Stimulated activated CD8-positive, alpha-beta memory T cell treated with anti-CD3 and anti-CD28 coated beads, Interleukin-4, amount 100 ng/mL, for 1 hour (primary cell): Measurements from ENCODE around the gene TMEM141.
A peak's percentile ranks its signal among the peaks of the same experiment; 100 is the strongest.

Experiments
- DNase-seq, 2 donors: peaks; one replicate each; pipeline ENCODE4 v3.0.0-alpha.2; 2020; ENCODE audit warnings: low read depth in 2 of 2, low spot score in 1 of 2

TMEM141 gene

DNA sequence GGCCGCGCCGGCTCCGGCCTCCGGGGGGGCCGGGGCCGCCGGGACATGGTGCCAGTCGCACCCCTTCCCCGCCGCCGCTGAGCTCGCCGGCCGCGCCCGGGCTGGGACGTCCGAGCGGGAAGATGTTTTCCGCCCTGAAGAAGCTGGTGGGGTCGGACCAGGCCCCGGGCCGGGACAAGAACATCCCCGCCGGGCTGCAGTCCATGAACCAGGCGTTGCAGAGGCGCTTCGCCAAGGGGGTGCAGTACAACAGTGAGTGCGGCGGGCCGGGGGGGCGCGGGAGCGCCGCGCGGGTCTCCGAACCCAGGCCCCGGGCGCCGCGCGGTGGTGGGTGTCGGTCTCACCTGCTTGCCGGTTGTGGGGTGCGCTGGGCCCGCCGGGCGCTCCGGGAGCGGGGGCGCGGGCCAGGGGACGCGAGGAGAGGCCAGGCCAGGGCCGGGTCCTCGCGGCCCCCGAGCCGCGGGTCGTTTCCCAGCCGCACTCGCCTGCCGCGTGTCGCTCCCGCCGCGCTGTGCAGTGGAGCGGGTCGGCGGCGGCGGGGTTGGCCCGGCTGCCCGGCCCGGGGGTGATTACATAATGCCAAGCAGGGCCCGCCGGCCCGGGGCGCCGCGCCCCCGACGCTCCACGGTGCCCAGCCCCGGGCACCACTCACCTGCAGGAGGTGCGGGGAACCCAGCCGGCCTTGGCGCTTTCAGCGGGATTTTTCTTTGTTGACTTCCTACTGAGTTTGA, 17.1 kb downstream of the TMEM141 start:
- peak in 1 of 2 donors; percentile 17 for DNase-seq

DNA sequence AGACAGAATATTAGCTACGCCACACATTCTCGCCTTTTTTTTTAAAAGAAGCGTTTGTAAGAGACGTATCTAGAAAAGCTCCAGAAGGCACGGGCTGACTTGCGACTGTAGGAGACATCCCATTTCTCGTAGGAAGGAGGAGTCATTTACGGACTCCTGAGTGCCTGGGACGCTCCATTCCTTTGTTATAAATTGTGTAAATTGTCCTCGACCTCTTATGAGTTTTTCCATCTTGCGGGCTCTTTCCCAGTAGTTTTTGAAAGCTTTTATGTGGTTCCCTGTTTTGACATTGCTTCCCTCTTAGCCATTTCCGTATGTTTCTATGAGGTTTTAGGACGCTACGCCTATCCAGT, 17.6 kb downstream of the TMEM141 start:
- no peak for DNase-seq

DNA sequence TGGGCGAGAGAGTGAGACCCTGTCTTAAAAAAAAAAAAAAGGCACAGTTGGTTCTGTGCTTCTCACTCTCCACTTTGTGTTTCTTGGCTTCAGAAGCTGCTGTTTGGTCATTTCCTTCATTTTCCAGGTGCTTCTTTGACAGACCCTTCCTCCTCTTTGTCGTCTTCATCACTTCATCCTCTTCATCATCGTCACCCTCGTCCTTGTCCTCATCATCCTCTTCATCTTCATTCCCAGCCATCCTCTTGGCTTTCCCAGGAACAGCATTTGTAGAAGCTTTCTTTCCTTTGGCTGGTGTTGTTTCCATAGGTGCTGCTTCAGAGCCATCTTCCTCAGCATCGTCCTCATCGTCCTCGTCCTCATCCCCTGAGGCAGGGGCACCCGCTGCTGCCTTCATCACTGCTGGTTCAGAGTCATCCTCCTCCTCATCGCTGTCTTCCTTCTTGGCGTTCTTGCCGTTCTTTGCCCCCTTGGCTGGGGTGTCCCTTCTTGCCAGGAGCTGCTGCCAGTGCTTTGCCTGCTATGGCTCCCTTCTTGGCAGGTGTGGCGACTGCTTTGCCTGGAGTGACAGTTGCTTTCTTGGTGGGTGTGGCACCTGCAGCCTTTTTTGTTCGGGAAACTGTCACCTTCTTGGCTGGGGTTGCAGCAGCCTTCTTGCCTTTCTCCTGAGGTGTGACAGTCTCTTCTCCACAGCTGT, 23.7 kb downstream of the TMEM141 start:
- no peak for DNase-seq

DNA sequence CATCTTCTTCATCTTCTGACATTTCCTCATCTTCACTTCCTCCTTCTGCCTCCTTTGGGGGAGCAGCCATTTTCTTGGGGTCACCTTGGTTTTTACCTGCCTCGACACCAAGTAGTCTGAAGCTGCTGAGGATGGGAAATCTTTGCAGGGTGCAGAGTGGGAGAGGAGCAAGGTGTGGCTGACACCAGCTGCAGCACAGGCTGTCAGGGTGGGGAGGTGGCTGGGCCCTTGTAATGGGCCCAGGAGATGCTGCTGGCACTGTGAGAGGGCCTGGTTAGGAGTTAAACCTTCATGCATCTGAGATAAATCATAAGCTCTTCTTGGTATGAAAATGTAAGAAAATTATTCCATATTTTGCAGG, 24.3 kb downstream of the TMEM141 start:
- DNase-seq = no peak

DNA sequence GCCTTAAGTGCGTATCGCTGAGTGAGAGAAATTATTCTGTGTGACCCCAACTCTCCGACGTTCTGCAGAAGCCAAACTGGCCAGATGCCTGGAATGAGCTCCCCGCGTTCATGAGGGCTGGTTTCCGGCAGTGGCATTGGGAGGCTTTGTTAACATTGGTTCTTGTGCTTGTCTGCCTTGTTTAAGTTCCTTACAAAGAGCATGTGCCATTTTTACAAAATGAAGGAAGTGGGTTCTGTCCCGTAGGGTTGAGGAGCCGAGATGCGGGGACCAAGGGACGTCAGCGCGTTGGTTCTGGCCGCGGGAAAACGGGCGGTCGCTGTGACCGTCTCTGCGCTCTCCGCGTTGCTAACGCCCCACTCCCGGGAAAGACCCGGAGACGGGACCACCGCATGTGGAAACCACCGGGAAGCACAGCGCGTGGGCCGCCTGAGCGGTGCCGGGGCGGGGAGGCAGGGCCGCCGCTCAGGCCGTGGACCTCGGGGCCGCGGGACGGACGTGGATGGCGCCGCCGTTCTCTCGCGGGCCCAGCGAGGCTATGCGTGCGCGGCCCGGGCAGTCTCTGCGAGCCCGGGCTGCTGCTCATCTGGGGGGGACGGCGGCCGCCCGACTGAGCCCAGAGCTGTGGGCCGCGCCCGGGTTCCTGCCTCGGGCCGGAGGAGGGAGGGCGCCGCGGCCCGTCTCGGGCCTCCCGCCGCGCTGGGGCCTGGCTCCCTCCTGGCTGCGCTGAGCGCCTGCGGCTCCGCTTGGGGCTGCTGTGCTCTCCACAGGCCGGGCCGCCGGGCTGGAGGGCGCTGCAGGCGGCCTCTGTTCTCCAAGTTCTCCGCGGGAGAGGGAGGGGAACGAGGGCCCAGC, 30.1 kb downstream of the TMEM141 start:
- no peak for DNase-seq

DNA sequence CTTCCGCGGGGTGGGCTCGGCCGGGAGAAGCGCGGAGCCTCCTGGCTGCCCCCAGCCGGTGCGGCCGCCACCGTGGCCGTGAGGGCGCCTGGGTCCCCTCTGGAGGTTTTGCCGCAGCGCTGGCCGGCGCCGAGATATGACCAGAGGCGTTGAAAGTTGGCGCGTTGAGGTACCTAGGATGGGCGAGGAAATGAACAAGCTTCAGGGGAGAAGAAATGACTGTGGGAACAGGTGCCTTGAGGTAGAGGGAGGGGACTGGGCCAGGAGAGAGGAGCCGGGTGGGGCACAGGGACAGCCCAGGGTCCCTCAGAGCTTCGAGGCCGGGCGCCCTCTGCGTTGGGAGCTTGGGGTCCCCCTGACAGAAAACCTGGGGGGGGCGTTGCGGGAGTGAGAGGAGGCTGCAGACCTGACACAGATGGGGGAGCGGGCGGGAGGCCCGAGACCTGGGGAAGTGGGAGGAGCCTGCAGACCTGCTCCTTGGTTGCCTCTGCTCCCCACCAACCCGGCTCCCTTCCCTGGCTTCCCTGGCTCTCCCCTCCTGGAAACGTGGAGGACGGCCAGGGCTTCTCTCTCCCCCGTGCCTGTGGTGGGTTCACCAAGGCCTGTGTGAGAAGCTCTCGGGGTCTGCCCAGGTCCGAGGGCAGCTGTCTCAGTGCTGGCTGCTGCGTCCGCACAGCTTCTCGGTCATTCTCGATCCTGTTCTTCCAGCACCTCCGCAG, 30.8 kb downstream of the TMEM141 start:
- no peak for DNase-seq

DNA sequence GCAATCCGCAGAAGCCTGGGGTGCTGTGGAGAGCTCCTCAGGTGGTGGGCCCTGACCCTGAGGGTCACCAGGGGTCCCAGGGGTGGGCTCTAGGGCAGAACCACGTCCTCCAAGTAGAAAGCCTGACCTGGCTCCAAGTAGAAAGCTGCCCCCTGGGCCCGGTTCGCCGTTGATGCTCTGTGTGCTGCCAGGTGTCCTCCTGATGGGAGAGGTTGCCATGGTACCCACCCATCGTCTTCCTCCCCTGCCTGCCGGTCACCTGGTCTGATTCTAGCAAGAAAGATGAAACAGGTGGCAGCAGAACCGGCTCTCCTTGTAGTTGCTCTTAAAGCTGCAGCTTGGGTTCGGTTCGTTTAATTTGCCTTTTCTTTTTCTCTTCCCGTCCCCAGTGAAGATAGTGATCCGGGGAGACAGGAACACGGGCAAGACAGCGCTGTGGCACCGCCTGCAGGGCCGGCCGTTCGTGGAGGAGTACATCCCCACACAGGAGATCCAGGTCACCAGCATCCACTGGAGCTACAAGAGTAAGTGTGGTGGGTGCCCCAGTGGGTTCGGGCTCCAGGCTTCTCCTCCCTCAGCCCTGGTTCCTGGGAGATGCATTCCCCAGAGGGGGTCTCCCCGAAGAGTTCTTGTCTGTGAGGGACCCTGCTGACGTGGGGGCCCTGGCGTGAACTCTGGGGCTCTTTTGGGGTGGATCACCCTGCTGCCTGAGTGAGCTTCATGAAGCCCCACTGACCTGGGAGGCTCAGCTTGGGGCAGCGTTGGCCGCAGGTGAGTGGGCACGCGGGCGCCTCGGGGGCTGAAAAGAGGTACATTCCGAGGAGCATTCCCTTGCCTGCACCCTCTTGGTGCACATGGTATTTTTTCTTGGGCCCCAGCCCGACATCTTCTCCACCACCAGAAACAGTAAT, 32.2 kb downstream of the TMEM141 start:
- DNase-seq = no peak

DNA sequence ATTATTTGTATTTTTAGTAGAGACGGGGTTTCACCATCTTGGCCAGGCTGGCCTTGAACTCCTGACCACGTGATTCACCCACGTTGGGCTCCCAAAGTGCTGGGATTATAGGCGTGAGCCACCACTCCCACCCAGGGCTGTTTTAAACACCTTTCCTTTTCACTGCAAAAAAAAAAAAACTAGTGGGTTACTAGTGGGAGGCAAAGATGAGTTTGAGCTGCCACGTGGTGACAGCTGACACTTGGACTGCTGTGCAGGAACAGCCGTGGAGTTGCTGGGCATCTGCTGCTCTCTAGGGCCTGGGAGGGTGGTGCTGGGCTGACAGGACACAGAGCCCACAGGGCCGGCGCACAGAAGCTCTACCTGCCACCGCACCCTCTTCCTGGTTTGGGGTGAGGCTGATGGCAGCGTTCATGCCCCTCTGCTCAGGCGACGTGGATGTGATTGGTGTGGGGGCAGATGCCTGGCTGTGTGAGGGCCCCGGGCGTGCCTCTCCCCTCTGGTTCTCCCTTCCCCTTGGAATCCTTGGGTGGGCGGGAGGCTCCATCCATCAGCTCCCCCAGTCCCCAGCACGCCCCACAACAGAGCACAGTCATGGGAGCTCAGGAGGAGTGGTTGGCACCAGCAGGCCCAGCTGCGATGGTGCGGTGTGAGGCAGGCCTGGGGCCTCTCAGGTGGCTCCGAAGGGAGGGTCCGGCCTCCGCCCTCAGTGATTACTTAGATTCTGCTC, 33.5 kb downstream of the TMEM141 start:
- no peak for DNase-seq

DNA sequence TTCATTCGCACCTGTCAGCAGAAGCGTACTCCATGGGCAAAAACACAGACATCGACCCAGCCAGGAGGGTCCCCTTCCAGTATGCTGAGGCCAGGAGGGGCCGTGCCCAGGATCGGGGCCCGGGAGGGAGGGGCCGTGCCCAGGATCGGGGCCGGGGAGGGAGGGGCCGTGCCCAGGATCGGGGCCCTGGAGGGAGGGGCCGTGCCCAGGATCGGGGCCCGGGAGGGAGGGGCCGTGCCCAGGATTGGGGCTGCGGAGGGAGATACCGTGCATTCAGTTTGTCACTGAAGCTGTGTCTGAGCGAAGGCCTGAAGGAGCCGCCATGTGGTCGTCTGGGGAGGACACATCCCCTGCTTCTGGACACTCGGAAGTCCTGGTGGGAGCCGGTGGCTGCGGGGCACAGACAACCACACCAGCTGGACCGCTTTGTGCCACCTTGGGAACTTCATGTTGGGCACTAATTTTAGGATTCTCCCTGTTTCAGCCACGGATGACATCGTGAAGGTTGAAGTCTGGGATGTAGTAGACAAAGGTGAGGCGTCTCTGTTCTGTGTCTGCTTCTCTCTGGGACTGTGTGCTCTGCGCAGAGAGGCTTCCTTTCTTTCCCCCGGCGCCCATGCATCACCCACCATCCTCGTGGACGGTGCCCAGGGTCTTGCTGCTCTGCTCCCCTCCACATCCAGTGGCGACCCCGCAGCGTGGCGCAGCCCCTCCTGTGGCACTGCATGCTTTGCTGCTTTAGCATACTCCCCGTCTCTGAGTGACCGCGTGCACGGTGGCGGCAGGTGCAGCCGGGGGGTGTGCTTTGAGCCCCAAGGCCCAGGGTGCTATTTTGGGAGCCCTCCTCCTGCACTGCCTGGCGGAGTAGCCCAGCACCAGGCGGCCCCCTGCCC, 34.4 kb downstream of the TMEM141 start:
- DNase-seq = no peak

DNA sequence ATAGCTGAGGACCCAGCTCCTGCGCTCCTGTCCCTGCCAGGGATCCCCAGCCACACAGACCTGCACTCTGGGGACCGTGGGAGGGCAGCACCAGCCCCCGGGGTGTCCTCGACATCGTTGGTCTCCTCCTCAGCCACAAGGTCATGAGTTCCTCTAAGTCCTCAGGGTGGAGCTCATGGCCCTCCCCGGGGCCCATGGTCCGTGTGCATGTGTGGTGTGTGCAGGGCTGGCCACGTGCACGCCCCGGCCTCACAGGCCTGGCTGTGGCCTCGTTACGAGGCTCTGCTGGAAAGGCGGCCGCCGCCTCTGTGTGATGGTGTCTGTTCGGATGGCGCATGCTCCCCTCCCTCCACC, 35.0 kb downstream of the TMEM141 start:
- no peak for DNase-seq

DNA sequence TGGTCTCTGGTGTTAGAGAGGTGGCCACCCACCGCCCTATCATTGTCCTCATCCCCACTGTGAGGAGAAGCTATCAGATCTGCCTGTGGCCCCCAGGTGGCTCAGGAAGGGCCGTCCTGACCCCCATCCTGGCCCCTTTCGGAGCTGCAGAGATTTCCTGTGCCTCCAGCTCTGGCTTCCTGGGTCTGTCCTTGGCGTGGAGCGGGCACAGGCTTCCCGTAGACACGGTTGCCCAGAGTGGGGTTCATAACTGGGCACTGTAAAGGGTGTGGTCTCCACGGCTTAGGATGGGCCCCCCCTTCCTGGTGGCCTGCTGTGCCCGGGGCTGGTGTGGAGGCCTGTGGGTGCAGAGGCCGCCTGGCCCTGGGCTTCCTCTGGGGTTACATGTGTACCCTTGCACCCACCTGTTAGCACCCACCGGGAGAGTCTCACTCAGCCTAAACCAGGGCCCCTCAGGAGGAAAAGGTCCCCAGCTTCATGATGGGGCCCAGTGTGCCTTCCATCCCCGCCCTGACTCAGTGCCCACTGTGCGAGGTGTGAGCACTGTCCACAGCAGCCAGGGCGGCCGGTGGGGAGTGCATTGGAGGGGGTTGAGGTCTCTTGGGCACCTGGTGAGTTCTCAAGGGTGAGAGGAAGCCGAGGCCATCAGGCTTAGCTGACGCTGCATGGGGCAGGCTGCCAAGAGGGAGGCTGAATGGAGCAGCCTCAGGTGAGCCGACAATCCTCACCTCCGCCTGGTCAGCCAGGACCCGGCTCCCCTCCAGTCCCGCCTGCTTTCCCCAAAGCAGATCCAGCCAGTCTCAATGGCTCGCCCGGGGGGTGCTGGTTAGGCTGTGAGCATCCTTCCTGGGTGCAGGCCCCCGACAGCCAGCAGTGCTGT, 35.8 kb downstream of the TMEM141 start:
- no peak for DNase-seq

DNA sequence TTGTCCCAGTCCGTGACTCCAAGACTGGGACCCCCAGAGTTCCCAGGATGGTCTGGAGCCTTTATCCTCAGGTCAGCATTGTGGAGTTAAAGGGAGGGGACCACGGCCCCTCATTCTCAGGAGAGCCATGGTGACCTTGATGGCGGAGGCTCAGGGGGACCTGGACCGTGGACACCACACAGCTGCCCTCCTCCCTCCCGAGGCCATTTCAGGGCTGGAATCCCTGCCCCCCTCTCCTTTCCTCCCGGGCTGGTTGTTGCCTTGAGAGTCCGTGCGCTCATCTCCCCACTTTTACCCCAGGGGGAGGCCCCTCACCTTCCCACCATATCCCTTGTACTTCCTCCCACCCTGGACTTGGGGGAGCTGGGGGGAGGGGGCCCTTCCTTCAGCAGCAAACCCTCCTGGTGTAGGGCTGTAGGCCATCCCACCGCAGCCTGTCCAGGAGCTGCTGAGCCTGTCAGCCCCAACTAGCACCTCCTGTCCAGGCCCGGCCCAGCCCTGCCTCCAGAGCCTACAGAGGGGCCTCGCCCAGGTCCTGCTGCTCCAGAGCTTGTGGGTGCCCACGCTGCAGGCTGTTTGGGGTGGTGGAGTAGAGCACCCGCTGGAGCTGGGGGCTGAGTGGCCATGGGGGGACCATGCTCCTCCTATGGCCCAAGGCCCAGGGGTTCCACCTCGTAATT, 36.8 kb downstream of the TMEM141 start:
- DNase-seq = no peak

DNA sequence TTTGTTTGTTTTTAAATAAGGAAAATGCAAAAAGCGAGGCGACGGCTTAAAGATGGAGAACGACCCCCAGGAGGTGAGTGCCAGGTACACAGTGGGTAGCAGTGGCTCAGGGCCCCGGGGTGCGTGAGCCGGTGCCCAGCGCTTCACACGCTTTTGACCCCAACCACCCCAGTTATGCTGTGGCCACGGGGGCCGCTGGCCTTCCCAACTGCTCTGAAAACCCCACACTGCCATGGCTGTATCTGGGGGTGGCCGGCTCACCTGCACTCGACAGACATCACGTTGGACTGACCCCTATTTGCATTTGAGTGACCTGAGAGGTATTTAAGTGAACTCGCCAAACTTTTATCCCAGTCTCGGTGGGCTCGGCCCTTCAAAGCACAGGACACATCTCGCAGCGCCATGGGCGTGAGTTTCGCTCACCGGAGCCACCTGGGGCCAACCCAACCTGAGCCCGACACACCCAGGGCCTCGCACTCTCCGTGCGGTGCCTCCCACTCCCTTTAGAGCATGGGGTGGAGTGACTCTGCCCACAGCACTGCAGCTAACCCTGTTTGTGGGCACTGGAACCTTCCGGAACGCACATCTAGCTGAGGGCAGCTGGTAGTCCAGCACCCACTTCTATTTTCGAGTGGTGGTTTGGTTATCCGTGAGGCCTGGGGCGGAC, 37.5 kb downstream of the TMEM141 start:
- DNase-seq = no peak

DNA sequence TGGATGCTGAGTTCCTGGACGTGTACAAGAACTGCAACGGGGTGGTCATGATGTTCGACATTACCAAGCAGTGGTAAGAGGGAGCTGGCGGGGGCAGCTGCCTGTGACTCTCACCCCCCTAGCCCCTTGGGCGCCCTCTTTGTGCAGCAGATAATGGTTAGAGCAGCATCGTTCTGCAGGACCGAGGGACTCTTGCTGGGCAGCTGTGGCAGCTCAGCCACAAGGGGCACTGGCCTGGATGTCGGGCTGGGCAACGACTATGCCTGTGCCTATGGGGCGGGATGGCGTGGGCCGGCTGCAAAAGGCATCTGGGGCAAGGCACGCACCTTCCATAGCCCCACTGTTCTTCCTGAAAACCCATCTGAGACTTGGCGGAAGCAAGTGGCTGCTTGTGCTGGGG, 38.3 kb downstream of the TMEM141 start:
- no peak for DNase-seq

DNA sequence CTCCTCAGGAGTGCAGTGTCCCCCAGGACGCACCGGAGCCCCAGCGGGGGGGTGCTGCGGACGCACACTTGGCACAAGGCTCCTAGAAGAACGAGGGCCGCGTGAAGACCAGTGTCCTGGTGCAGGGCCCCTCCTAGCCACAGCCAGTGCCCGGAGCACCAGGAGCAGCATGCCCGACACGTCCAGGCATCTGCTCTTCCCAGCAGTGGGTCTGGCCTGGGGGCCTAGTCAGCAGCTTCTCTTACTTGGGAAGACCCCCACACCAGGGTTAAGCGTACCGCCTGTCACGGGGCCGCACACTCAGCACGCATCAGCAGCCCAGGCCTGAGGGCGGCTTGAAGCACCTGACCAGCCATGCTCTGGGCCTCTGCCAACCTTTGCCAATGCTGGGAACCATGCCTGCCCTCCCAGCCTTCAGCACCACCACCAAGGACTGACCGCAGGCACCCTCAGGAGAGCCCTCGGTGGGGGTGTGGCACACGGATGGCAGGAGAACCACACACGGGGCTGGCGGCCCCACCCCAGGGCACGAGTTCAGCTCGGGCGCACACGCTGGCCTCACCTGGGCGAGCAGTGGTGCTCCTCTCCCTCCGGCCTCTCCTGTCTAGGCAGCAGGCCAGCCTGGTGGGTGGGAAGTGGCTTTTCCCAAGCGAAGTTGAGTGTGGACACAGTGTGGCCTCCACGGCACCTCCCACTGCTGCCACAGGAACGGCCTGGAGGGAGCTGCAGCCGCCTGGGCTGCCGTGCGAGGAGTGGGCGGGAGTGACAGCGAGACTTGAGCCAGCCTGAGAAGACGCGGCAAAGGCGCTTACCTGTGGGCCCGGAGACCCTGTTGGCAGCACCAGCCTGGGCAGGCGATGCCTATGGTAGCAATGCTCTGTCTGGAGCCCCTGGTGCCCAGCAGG, 39.1 kb downstream of the TMEM141 start:
- no peak for DNase-seq
